Breast epithelium (tissue), 4 donors: ENCODE measurements around the gene CLIP2. TPM values are rescaled to one million over a fixed set of nuclear protein-coding genes. Genes with fewer than 3 reads are reported as not detected.

Source experiments
- DNase-seq, 2 donors: peaks; one replicate each; pipeline ENCODE4 v3.0.0-alpha.2; 2019; ENCODE audit warnings: low spot score in 2 of 2
- H3K27ac ChIP-seq, 2 donors: fragments of 200-600 bp; sonication (generic) in 1 of 2; one replicate each; pipeline ENCODE4 v1.5.1; 2016 to 2019; ENCODE audit warnings: mild to moderate bottlenecking in 1 of 2
- H3K27me3 ChIP-seq, 2 donors: fragments of 200-600 bp; sonication (generic) in 1 of 2; one replicate each; pipeline versions ENCODE4 v1.5.1 to v1.6.0; 2017 to 2019; ENCODE audit warnings: control low read depth in 1 of 2, mild to moderate bottlenecking in 1 of 2
- H3K36me3 ChIP-seq: fragments of 200-600 bp; one replicate; pipeline ENCODE4 v1.5.1; 2019
- H3K4me1 ChIP-seq, 2 donors: fragments of 200-600 bp; sonication (generic); one replicate each; pipeline ENCODE4 v1.5.1; 2016 to 2019; ENCODE audit warnings: control low read depth in 1 of 2
- H3K4me3 ChIP-seq, 3 donors: fragments of 200-600 bp; sonication (generic); 1 replicate in 2 of 3; 2 replicates in 1 of 3; pipeline ENCODE4 v1.5.1; 2016 to 2019; ENCODE audit warnings: mild to moderate bottlenecking in 3 of 3, moderate library complexity in 2 of 3
- H3K9me3 ChIP-seq, 2 donors: fragments of 200-600 bp; sonication (generic) in 1 of 2; one replicate each; pipeline ENCODE4 v1.5.1; 2016 to 2019; ENCODE audit warnings: control low read depth in 1 of 2
- CTCF ChIP-seq, 3 donors: fragments of 450-650 bp; IDR thresholded peaks; one replicate each; pipeline ENCODE4 v1.5.1; 2016 to 2017; ENCODE audit warnings: antibody characterized with exemption in 3 of 3, mild to moderate bottlenecking in 3 of 3, moderate library complexity in 3 of 3
- POLR2A ChIP-seq: fragments of 450-650 bp; IDR thresholded peaks from one replicate; pipeline ENCODE4 v1.6.1; 2016; ENCODE audit warnings: antibody characterized with exemption, mild to moderate bottlenecking, moderate library complexity
- POLR2AphosphoS5 ChIP-seq, 3 donors: sonication (generic); formaldehyde crosslinking; IDR thresholded peaks; one replicate each; pipeline ENCODE4 v1.6.1; 2017; ENCODE audit warnings: antibody characterized with exemption in 3 of 3
- intact Hi-C: fragments of 100-400 bp; cut with DNase I; formaldehyde crosslinking; loops from one replicate; pipeline ENCODE4 v1.15.1; 2023; ENCODE audit warnings: low total_unique reads
- total RNA-seq, 3 donors: library from RNA; depleted of rRNA; stranded (reverse); fragments of >200 nt; gene quantifications; one replicate each; pipeline ENCODE4 v1.1.0, GENCODE V29; 2016

Gene CLIP2
- total RNA-seq, 3 donors from 2014 or later = 7.3 to 20.3 (median 13.0) TPM

- H3K36me3 ChIP-seq = no peaks in the 10 kb centered on the region
- TF ChIP-seq POLR2AphosphoS5 (IDR thresholded peaks at IDR 0.05) (no peak), CTCF (IDR thresholded peaks at IDR 0.05) (no peak)
- no peaks in the 10 kb centered on the region for H3K27me3 ChIP-seq
- H3K4me3 ChIP-seq = no peak overlapping the region
- intact Hi-C loops = loop anchor here (1.0 kb wide), 1 partner anchor 33 kb away; the partner anchor contains the start of gene CLIP2
- H3K9me3 ChIP-seq = no peaks in the 10 kb centered on the region
- peak overlapping the region; percentile 14 to 48 for H3K27ac ChIP-seq
- H3K4me1 ChIP-seq = peaks cover 0 to 6% of the 10 kb centered on the region in 2 donors
- no peak for DNase-seq
These were observed 32.5 kb upstream of the CLIP2 start for GRCh38 chr7:74256491-74257408.

- no peaks in the 10 kb centered on the region for H3K36me3 ChIP-seq
- no peaks in the 10 kb centered on the region for H3K9me3 ChIP-seq
- DNase-seq = no peak
- no peaks in the 10 kb centered on the region for H3K27me3 ChIP-seq
- intact Hi-C loops = no loop called here
- peaks cover 0 to 2% of the 10 kb centered on the region in 2 donors for H3K4me1 ChIP-seq
- no peak overlapping the region for H3K27ac ChIP-seq
- TF ChIP-seq CTCF (IDR thresholded peaks at IDR 0.05) = no peak
- TF ChIP-seq POLR2A = no peak
- TF ChIP-seq POLR2AphosphoS5 (IDR thresholded peaks at IDR 0.05) = no peak
- H3K4me3 ChIP-seq = no peak overlapping the region
These were observed 30.6 kb upstream of the CLIP2 start for GRCh38 chr7:74258639-74259038.

- H3K27ac ChIP-seq = no peak overlapping the region
- no peaks in the 10 kb centered on the region for H3K9me3 ChIP-seq
- no peak for TF ChIP-seq POLR2A
- TF ChIP-seq CTCF (IDR thresholded peaks at IDR 0.05) = no peak
- TF ChIP-seq POLR2AphosphoS5 (IDR thresholded peaks at IDR 0.05) = no peak
- intact Hi-C loops = loop anchor here (10.0 kb wide), 1 partner anchor 1522 kb away; no protein-coding TSS in a partner anchor
- H3K4me3 ChIP-seq = no peak overlapping the region
- H3K36me3 ChIP-seq = no peaks in the 10 kb centered on the region
- DNase-seq = no peak
- no peaks in the 10 kb centered on the region for H3K27me3 ChIP-seq
- H3K4me1 ChIP-seq = no peaks in the 10 kb centered on the region
These were observed 26.4 kb upstream of the CLIP2 start for GRCh38 chr7:74262639-74263398.

GRCh38 chr7:74263399-74264120, 25.6 kb upstream of the CLIP2 start:
- H3K27me3 ChIP-seq = no peaks in the 10 kb centered on the region
- H3K4me1 ChIP-seq = no peaks in the 10 kb centered on the region
- intact Hi-C loops = loop anchor here (10.0 kb wide), 1 partner anchor 1521 kb away; no protein-coding TSS in a partner anchor
- no peak overlapping the region for H3K4me3 ChIP-seq
- no peaks in the 10 kb centered on the region for H3K36me3 ChIP-seq
- no peaks in the 10 kb centered on the region for H3K9me3 ChIP-seq
- DNase-seq = no peak
- TF ChIP-seq POLR2A = no peak
- TF ChIP-seq CTCF (IDR thresholded peaks at IDR 0.05) = no peak
- TF ChIP-seq POLR2AphosphoS5 (IDR thresholded peaks at IDR 0.05) = no peak
- H3K27ac ChIP-seq = no peak overlapping the region
